ENCODE measurements around the gene DNAJC3.

GRCh38 chr13:95708811-95709500 lies 32.0 kb downstream of the DNAJC3 start:
- TF ChIP-seq CTCF (conservative IDR thresholded peaks at IDR 0.05; ENCODE audit: low read length) = no peak
- no peak for TF ChIP-seq EZH2phosphoT487 (IDR thresholded peaks at IDR 0.05; ENCODE audit: borderline replicate concordance)
